Stimulated activated CD4-positive, alpha-beta T cell treated with anti-CD3 and anti-CD28 coated beads, Interleukin-12 subunit alpha, Interleukin-12 subunit beta, amount 100 ng/mL, for 4 hours (primary cell): ENCODE results near the gene CYP24A1.
A peak's percentile ranks its signal among the peaks of the same experiment; 100 is the strongest.

ENCODE experiments used
- DNase-seq: peaks from one replicate; pipeline ENCODE4 v3.0.0-alpha.2; 2020

The CYP24A1 gene

DNA sequence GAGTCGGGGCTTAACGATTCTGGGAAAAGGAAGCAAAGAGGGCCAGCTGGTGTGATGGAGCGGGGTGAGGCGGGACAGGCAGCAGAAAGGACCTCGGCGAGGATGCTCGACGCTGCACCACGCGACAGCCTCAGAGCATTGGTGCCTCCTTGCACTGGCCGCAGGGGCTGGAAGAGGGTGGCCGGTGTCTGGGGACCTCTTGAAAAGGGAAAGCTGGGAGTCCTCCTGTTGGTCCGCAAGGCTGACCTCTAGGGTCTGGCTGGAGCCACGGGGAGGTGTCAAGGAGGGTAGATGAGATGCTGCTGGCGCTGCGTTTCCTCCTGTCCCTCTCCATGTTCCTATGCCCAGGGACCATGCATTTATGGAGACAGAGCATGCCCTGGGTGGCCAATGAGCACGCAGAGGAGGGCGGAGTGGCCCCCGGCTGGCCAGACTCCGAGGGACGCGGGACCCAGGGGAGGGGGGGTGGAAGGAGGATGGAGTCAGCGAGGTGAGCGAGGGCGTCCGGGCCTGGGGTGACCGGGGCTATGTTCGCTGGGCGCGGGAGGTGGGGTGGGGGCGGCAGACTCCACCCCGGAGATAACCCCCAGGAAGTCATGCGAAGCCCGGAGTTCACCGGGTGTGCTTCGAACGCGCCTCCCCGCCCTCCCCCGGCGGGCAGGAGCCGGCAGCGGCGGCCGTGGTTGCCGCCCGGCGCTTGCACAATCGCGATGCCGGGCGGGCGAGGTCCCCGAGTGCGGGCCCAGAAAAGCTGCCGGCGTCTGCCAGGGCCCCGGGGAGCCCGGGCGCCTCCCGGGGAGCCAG is at the start of gene CYP24A1:
Gene CYP24A1 (minus strand): TSS at position 334 of the 804 bp plus-strand sequence. CDS start 407 bp downstream, outside the sequence.
- no peak for DNase-seq

GRCh38 chr20:54223285-54223684 is 49.5 kb upstream of the CYP24A1 start:
- no peak for DNase-seq

DNA sequence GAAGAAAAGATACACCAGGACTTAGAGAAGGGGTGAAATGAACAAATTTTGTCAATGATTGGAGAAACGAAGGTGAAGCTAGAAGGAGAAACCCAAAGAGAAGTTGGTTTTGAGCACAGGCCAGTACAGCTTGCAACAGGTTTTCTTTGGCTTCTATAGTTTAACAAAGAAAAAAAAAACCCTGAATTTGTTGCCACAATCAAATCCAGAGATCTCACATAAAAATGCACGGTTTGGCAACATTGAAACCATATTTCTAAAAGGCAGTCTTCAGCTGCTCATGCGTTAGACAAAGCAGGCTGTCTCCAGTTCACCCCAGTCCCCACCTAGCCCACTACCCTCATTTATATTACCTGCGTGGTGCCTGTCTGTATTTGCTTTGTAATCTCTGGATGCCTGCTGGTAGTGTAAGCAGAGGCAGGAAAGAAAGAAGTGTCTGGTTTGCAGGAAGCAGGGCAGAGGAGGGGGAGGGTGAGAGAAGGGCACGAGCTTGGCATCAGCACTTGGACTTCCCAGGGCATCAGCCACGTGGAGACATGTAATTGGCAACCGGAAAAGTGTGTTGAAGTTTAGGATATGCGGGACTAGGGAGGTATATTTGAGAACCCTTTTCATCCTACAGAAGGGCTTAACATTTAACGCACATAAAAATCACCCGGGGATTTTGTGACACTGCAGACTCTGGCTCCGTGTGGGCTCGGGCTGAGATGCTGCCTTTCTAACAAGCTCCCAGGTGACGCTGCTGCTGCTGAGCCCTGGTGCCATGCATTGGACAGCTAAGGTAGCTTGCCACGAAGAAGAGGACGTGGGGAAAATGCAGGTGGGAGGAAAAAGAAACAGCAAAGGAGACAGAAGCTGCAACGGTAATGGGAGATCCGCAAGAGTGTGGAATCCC is 48.5 kb upstream of the CYP24A1 start:
- DNase-seq = no peak

DNA sequence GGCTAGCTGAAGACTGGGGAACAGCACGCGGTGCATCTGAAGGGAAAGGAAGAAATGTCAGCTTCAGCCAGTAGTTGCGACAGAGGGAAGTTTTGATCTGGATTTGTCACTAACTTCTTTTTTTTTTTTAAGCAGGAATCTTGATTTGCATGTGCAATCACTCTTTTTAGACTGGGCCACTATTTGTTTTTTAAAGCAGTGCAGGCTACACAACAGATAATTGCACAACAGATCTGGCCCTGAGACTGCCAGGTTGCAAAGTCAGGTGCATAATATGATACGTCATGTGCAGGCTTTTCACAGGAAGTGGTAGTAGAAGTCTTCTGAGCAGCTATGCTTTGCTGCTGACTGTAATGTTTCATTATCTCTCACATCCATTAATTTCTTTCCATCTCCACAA is 47.6 kb upstream of the CYP24A1 start:
- DNase-seq = no peak

DNA sequence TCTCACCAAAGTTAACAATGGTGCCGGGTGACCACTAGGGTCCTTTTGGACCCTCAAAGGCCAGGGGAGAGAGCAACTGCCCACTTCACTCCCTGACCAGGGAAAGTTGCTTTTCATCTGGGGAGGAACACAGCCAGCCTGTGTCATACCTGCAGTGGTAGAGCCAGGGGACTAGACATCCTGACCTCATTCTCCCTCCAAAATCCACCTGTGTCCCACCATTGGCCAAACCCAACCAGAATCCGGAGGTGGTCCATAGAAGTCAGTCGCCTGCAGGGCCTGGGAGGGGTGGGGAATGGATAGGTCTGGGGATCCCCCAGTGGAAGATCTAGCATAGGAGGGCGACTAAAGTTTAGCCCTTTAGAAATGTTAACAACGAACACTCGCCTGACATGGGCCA is 46.9 kb upstream of the CYP24A1 start:
- no peak for DNase-seq

GRCh38 chr20:54219751-54220426 is 46.1 kb upstream of the CYP24A1 start:
- DNase-seq = no peak

- no peak for DNase-seq
Observed at GRCh38 chr20:54218470-54218869, 44.7 kb upstream of the CYP24A1 start.

- no peak for DNase-seq
Observed at GRCh38 chr20:54217762-54218161, 44.0 kb upstream of the CYP24A1 start.

- no peak for DNase-seq
Observed at GRCh38 chr20:54215157-54215789, 41.5 kb upstream of the CYP24A1 start.

DNA sequence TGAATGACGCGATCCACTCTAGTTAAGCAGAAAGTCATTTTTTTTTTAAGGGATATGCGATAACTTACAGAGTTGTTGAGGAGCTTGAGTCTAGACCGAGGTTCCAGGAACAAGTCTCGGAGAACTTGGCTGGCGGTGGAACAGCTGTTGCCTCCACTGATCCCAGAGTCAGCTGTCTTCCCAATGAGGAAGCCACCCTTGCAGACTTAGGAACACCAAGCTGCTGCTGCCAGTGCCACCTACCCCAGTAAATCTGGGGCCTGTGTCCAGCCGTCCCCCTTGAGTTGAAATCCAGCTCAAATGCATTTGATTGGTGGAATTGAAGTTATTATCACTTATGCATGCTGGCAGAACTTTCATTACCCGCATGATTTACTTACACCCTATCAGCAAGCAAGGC is 40.8 kb upstream of the CYP24A1 start:
- DNase-seq = no peak

DNA sequence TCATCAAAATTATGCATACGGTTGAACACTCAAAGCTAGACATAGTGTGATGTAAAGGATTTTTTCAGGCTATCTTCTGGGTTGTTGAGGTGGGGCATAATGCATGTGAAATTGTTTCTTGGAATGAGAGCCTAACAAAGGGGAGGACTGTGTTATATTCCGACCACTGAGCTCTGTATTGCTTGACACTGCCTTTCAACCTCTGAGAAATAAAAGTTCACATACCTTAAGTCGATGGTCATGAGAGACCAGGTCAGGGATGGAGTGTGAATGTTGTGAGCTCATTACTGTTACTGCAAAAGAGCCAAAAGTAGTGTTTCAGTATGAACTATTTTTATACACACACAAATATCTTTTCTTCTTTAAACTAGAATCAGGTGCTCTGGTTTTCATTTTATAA is 39.1 kb upstream of the CYP24A1 start:
- DNase-seq = no peak

DNA sequence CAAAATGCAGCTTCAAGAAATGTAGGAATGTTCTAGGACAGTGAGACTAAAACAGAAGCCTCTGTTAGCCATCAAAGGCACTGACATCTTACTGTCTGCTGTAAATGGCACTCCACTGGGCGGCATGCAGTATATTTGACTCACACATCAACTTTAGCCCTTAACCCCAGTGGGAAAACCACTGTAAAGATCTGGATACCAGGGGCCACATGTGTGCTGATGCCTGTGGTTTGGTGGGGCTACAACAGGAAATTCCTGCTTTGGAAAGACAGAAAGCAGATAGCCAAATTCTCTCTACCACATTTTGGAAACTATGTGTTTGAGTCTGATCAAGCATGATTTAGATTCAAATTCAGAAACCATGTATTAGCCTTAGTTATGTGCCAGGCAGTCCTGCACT is 38.4 kb upstream of the CYP24A1 start:
- no peak for DNase-seq

GRCh38 chr20:54209216-54209813 is 35.5 kb upstream of the CYP24A1 start:
- DNase-seq = no peak

- no peak for DNase-seq
Observed at GRCh38 chr20:54208548-54209176, 34.9 kb upstream of the CYP24A1 start.

GRCh38 chr20:54207743-54208547 is 34.2 kb upstream of the CYP24A1 start, which contains the start of gene PFDN4:
PFDN4 (plus strand) TSS chr20:54208087; CDS start chr20:54208101, 14 bp downstream.
- peak; percentile 79 for DNase-seq

GRCh38 chr20:54207053-54207742 is 33.4 kb upstream of the CYP24A1 start:
- no peak for DNase-seq

- DNase-seq = no peak
Observed at GRCh38 chr20:54205450-54205849, 31.7 kb upstream of the CYP24A1 start.

GRCh38 chr20:54204481-54204880 is 30.7 kb upstream of the CYP24A1 start:
- no peak for DNase-seq

- DNase-seq = no peak
Observed at GRCh38 chr20:54204063-54204462, 30.3 kb upstream of the CYP24A1 start.

DNA sequence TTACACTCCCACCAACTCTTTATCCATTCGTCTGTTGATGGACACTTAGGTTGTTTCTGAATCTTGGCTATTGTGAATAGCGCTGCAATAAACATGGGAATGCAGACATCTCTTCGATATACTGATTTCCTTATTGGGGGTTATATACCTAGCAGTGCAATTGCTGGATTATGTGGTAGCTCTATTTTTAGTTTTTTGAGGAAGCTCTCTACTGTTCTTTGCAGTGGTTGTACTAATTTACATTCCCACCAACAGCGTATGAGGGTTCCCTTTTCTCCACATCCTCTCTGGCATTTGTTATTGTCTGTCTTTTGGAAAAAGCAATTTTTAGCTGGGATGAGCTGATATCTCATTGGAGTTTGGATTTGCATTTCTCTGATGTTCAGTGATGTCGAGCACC is 29.5 kb upstream of the CYP24A1 start:
- DNase-seq = no peak
